ENCODE results near the gene CHGA.

Gene CHGA

DNA sequence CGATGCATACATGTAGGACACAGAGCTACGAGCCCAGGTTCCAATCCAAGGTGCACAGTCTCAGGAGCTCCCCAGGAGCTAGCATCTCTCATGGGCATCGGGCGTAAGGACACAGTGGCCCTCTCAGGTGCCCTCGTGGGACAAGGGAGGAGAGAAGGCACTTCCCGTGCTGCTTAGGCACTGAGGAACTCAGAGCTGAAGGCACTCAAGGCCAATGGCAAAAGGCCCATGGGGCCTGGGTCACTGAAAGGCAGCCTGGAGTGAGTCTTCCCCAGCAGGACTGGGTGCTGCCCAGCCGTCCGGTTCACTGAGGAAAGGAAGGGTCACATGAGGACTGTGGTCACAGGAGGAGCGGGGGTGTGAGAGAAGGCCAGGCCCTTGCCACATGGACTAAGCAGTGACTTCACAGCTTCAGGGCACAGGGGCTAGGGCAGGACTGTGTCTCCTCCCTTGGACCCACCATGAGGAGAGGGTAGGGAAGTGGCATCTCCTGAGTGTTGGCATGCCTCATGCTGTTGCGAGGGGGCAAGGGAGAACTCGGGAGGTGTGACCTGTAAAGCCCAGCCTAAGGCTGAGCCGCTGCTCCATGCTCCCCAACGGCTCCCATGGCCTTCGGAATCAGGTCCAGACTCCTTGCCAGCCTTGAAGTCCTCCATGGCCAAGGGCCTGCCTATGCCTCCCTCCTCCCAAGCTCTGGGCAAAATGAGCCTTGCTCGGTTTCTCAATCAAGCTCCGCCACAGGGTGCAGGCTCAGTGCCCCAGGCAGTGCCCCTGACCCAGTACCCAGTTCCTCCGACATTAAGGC is 51.8 kb downstream of the CHGA start:
- peak overlapping the region; percentile 46 for H3K27ac ChIP-seq
- TF ChIP-seq, protein P1, sequence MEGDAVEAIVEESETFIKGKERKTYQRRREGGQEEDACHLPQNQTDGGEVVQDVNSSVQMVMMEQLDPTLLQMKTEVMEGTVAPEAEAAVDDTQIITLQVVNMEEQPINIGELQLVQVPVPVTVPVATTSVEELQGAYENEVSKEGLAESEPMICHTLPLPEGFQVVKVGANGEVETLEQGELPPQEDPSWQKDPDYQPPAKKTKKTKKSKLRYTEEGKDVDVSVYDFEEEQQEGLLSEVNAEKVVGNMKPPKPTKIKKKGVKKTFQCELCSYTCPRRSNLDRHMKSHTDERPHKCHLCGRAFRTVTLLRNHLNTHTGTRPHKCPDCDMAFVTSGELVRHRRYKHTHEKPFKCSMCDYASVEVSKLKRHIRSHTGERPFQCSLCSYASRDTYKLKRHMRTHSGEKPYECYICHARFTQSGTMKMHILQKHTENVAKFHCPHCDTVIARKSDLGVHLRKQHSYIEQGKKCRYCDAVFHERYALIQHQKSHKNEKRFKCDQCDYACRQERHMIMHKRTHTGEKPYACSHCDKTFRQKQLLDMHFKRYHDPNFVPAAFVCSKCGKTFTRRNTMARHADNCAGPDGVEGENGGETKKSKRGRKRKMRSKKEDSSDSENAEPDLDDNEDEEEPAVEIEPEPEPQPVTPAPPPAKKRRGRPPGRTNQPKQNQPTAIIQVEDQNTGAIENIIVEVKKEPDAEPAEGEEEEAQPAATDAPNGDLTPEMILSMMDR (IDR thresholded peaks at IDR 0.05) = no peak
- no peak for TF ChIP-seq ZFX (IDR thresholded peaks at IDR 0.05; ENCODE audit: borderline replicate concordance)

DNA sequence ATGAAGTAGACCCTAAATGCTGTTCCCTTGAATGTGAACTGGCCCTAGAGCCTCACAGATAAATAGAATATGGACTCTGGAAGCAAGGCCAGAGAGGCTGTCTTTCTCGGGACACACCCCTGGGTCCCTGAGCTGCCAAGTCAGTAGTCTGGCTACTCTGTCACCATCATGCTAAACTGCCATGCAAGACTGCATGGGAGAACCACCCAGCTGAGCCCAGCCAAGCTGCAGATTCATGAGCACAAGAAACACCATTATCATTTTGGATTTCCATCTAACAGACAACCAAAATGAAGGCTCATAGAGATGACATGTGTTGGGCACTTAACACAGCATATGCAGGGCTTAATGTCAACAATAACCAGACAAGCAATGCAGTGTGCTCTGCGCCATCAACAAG is 53.3 kb downstream of the CHGA start:
- no peak overlapping the region for H3K27ac ChIP-seq
- TF ChIP-seq ZFX (IDR thresholded peaks at IDR 0.05; ENCODE audit: borderline replicate concordance) = no peak
- TF ChIP-seq, protein P1 (IDR thresholded peaks at IDR 0.05) = no peak

DNA sequence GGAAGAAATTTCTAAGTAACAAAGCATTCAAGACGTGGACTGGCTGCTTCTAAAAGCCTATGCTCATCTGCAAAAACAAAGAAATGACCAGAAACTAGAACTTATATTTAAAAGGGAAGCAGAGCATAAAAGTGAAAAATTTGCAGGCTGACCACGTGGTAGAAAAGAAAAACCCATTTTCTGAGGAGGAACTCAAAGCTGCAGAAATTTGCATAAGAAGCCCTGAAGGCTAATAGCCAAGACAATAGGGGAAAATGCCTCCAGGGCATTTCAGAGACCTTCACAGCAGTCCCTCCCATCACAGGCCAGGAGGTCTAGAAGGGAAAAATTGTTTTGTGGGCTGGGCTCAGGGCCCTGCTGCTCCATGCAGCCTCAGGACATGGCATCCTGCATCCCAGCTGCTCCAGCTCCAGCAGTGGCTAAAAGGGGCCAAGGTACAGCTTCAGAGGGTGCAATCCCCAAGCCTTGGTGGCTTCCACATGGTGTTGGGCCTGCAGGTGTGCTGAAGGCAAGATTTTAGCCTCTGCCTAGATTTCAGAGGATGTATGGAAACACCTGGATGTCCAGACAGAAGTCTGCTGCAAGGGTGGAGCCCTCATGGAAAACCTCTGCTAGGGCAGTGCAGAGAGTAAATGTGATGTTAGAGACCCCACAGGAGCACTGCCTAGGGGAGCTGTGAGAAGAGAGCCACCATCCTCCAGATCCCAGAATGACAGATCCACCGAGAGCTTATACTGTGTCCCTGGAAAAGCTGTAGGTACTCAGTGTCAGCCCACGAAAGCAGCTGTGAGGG is 55.5 kb downstream of the CHGA start:
- no peak overlapping the region for H3K27ac ChIP-seq
- TF ChIP-seq, protein P1 (IDR thresholded peaks at IDR 0.05) = no peak
- TF ChIP-seq ZFX (IDR thresholded peaks at IDR 0.05; ENCODE audit: borderline replicate concordance) = no peak

DNA sequence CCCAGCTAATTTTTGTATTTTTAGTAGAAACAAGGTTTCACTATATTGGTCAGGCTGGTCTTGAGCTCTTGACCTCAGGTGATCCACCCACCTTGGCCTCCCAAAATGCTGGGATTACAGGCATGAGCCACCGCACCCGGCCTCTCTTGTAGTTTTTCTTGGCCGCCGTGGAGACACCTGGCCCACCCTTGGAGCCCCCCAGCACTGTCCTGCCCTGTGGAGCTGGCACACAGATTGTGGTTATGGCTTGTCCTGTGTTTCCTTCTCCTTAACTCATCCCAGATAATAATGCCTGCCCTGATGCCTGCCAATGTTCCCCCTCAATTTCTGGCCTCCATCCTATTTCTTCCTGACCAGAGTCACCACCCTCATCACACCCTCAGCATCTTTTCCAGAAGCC is 57.9 kb downstream of the CHGA start:
- no peak for TF ChIP-seq ZFX (IDR thresholded peaks at IDR 0.05; ENCODE audit: borderline replicate concordance)
- TF ChIP-seq, protein P1 (IDR thresholded peaks at IDR 0.05) = no peak
- H3K27ac ChIP-seq = no peak overlapping the region

DNA sequence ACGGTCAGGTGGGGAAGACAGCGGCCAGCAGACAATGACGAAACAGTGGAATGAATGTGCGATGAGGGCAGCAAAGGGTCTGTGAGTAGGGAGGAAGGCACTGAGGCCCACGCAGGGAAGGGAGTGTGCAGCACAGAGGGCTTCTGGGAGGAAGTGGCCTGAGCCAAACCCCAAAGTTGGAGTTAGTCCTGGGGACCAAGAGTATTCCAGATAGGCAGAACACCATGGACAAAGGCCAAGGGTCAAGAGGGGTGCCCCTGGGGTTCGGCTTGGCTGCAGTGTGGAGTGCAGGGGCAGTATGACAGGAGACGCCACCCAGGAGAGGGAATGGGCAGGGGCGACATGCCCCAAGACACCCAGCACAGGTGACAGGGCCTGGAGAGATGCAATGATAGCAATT is 58.8 kb downstream of the CHGA start:
- TF ChIP-seq, protein P1 (IDR thresholded peaks at IDR 0.05) = no peak
- TF ChIP-seq ZFX (IDR thresholded peaks at IDR 0.05; ENCODE audit: borderline replicate concordance) = no peak
- H3K27ac ChIP-seq = no peak overlapping the region

DNA sequence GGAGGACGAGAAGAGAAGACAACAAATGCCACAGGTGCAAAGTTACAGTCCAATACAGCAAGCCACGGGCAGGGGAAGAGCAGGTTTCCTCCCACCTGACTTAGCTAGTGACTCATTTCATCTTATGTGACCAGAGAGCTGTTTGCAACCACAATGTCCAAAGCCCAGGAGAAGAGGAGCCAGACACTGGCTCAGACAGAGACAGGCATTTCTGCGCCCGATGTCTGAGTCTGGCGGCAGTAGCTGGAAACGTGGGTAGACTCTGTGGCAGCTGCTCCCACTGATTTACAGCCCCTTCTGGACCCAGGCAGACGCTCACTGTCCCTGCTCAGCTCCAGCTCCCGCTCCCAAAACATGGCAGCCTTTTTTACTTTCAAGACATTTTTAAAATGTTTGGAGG is 60.0 kb downstream of the CHGA start:
- no peak for TF ChIP-seq ZFX (IDR thresholded peaks at IDR 0.05; ENCODE audit: borderline replicate concordance)
- TF ChIP-seq, protein P1 (IDR thresholded peaks at IDR 0.05) = no peak
- no peak overlapping the region for H3K27ac ChIP-seq
